M059J (cell line): ENCODE data around the gene ZSCAN20. TPM values are rescaled to one million over a fixed set of nuclear protein-coding genes. Genes with fewer than 3 reads are reported as not detected.

Source experiments
- DNase-seq: peaks from one replicate; pipeline ENCODE4 v3.0.0-alpha.2; 2012; ENCODE audit warnings: low read depth
- total RNA-seq: library from RNA; depleted of rRNA; stranded (reverse); fragments of >200 nt; shearing (Covaris generic); gene quantifications from 2 replicates; pipeline ENCODE4 v1.2.3, GENCODE V29; 2014; rRNA removed

The ZSCAN20 gene
- total RNA-seq, result 4.6 and 5.9 TPM in 2 replicates

DNA sequence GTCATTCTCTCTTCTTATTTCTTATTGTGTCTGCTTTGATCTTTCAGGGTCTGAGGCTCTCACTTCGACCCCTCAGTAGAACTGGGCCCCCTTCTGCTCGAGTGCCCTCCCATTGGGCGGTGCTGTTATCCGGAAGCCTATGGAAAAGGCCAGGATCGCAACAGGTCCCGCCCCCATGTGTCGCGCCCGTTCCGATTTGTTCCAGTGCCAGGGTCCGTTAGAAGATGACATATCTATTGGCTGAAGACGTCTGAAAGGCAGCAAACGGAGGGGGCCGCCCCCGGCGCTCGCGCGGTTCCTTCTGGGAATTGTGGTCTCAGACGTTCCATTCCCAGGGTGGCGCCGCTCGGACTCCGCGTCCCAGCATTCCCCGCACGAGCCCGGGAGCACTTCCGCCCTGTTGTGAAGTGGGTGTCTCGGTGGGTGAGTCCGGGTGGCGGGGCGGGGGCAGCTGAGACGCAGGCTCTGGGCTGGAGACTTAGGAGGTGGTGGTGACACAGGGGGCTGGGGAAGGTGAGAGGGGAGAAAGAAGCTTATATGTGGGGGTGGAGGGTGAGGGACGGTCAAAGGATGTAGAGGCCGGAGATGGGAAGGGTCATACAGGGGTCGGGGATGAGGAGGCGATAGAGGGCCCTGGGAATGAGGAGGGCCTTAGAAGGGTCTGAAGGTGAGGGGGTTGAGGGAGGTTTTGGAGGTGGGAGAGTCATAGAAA, at the start of gene ZSCAN20:
Gene ZSCAN20 (plus strand): TSS at position 377 of the 712 bp plus-strand sequence. CDS start 6,644 bp downstream, outside the sequence.
- peak; percentile 99 for DNase-seq

DNA sequence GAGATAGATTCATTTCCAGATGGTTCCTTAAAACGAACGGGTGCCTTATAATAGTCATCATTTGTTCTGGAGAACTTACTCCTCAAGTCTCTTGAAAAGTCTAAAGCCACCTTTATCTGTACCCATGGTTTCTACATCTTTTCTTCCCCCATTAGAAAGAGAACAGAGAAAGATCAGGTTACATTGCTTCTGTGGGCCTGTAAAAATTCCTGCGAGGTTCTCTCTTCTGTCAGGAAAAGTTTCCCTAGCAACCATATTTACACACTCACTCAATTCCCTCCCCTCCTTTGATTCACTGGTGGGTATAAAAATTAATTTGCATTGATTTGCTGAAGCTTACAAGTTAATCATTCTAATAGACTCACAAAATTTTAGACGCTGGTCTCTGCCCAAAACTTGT, 48.2 kb upstream of the ZSCAN20 start:
- DNase-seq, result peak; percentile 85

DNA sequence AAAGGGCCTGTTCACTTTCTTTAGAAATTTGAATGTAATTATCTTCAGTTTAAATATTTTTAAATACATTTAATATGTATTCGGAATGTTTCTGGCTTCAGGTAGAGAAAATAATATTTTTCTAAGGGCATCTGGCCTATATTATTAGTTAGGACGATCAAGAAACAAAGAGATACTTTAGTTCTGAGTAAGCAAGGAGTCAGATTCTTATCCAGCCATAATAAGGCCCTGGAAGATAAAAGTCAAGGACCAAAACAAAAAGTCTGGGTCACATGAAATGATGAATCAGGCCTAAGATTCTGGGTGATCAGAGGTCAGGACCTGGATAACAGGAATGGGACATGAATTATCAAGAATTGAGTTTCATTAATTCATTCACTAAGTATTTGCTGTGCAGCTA, 47.8 kb upstream of the ZSCAN20 start:
- DNase-seq, result peak; percentile 70

DNA sequence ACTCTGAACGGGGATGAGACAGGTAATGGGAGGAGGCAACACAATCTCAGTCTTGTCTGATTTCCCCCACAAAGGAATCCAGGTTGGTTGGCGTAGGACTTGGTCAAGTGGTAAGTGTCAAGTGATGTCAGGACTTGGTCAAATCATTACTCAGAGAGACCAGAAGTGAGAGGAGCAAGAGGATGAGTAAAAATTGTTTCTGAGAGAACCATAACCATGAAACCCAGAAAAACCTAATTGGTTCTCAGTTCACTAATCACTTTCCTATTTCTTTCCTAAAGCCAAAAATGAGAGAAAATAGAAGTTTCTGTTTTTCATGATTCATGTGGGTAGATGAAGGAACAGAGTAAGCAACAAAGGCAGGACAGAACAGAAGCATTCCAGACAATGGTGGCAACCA, 46.5 kb upstream of the ZSCAN20 start:
- DNase-seq, result no peak

DNA sequence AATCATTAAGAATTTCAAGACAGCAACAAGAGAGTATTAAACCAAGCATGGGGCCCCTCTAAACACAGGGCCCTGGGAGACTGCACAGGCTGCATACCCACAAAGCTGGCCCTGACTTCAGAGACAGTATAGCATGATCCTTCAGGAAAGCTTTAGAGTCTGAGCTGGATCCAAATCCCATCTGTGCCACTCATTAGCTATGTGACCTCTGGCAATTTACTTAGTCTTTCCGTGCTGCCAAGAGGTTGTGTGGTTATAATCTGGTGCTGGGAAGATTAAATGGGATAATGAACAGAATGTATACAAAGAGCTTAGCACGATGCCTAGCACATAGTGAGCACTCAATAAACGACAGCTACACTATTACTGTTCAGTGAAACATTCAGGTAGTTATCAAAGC, 45.5 kb upstream of the ZSCAN20 start:
- peak; percentile 63 for DNase-seq

DNA sequence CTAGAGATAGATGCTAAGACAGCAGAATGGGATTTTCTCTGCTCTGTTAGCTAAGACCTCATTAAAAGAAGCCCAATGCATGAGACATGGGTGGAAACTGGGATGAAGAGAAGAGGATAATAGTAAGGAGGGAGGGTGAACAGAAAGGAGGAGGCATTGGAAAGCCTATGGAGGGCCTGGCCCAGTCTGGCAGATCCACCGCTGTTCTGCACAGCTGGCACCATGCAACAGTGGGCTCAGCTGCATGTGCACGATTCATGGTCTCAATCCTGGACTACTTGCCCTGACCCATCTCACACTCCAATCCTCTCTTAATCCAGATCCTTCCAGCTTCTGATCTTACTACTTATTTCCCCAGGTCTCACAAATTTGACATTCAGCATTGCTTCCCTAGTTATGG, 43.8 kb upstream of the ZSCAN20 start:
- DNase-seq, result no peak

DNA sequence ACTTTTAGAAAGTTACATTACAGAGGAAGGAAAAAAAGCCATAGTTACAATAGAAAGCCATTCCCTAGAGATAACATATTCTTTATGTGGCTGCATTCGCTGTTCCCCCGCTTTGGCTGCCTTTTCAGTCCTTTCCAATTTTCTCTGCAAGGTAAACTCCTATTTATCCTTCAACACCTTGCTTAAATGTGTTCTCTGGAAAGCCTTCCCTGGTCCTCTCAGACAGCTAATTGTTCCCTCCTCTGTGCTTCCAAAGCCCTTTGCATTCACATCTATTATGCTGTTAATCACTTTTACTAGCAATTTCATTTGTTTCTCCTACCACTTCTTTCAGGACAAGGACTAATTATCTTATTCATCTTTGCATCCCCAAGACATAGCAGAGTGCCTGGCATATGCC, 43.1 kb upstream of the ZSCAN20 start:
- DNase-seq, result no peak

DNA sequence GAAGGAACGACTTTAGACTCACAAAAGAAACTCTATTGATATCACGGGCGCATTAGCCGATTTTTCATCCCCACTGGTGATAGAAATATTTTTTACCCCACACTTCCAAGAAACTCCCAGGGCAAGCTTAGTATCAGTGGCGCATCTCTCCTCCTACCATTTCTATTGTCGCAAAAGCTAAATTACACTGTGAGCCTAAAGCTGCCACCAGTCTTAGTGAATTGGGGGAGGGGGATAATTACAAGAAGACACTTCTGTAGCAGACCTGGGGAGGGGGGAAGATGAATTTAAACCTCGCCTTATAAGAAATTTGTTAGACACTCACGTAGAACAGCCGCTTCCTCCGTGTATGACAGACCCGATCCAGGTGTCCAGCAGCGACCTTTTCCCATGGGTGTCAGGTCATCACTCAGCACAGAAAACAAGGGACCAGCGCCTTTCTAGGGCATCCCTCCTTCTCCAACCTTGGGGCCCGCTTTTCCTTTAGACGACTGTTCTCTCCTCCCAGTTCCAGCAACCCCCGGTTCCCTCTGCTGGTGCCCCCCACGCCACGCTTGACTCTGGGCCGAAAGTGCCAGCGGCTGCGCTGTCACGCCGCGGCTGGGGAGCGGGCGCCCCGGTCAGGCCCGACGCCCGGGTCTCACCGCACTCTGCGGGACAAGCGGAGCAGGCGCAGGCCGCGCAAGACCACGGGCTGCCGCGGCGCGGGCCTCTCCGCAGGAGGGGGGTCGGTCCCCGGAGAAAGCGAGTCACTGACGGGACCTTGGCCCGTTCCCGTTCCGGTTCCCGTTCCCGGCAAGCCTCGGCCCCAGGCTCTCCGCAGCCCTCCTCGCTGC, 42.4 kb upstream of the ZSCAN20 start:
- DNase-seq, result no peak

DNA sequence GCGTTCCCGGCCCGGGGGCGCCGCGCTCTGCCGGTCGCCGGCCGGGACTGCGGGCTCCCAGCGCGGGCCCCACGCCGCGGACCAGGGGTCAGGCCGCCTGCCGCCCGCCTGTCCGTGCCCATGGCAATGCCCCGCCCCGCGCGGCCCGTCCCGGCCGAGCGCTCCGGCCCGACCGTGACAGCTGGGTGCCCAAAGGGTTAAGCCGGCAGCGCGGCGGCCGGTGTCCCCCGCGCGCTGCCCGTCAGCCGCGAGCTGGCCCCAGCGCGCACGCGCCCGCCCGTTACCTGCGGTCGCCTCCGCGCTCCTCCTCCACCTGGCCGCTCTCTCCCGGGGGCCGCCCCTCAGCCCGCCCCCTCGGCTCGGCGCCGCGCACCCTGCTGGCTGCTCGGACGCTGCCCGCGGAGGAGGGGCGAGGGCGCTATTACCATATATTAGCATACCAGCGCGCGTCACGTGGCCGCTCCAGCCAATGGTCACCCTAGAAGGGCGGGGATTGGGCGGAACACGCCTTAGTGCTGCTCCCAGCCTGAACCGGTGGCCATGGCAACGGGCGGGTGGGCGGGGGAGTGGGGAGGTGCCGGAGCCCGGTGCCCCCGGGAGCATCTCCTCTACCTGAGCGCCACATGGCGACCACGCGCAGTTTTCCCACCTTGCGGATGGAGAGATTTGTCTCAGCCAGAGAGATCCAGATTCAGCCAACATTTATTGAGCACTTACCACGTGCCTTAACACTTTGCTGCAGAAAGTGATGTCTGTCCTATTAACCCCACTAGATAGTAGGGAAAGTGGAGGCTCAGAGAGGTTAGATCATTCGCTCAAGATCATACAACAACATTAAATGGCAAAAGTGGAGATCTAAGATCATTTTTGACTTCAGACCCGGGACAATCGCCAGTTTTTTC, 41.5 kb upstream of the ZSCAN20 start, which contains the start of gene PHC2:
Gene PHC2 (minus strand): TSS at position 404 of the 902 bp plus-strand sequence. CDS start 55,556 bp downstream, outside the sequence.
- peak; percentile 97 for DNase-seq

DNA sequence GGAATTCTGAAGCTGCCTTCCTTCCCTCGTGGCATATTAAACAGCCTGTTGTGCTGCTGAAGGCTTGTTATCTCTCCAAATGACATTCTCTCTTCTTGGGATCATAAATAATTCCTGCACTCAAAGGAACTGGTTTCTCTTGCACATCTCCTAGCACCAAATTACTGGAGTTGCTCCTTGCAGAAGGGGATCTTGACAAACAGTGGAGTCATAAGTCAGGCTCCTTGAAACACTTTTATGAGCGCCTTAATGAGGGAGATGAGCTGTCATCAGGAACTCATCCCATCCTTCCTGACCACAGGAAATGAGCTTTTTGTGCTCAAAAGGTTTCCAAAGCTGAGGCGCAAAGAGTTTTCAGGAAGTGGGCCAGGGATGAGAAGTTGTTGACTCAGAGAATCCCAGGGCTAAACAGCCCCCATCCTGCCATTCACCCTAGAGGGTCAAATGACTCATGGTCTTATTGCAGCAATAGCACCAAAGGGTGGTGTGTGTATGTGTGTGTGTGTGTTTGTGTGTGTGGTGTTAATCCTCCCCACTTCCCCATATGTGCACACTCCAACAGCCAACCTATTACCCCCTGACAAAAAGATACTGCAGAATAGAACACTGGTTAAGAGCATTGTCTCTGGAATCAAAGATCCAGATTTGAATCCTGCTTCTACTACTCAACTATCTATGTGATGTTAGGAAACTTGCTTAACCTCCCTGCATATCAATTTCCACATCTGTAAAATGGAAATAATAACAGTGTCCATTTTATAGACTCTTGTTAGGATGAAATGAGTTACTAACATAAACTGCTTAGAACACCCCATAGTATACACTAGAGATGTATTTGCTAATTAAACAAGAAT, 38.7 kb upstream of the ZSCAN20 start:
- DNase-seq, result peak; percentile 100

DNA sequence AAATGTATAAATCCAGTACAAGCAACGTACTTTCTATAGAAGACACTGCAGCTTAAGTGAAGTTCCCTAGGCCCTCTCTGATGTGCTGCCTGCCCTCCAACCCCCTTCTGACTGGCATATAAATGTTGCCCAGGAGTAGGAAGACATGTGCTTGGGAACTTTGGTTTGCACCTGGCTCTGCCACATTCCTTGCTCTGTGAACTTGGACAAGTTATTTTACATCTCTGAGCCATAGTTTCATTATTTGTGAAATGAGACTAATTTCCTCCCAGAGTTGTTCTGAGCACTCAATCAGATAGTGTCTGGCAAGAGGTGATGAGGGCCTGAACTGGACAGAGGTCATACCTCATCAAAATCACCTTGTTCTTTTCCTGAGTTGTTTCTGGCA, 38.1 kb upstream of the ZSCAN20 start:
- DNase-seq, result no peak

DNA sequence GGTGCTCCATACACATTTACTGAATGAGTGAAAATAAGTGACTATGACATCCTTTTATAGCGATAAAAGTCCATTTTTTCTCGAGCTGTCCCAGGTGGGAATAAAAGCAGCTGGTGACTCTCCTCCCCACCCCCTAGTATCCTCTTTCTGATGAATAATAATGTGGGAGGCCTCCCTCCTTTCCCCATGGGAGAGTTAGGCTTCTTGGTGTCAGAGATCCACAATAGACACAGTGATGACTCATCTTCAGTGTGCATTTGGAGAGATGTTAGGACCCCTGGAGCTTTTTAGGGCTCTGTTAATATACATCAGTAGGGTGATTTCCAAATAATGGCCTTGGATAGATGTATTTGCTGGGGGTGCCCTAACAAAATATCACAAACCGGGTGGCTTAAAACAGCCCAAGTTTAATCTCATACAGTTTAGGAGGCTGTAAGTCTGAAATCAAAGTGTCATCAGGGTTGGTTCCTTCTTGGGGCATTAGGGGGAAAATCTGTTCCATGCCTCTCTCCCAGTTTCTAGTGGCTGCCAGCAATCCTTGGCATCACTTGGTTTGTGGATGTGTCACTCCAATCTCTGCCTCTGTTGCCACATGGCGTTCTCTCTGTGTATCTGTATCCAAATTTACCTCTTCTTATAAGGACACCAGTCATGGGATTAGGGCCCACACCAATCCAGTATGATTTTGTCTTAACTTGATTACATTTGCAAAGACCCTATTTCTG, 37.2 kb upstream of the ZSCAN20 start:
- DNase-seq, result peak; percentile 89

DNA sequence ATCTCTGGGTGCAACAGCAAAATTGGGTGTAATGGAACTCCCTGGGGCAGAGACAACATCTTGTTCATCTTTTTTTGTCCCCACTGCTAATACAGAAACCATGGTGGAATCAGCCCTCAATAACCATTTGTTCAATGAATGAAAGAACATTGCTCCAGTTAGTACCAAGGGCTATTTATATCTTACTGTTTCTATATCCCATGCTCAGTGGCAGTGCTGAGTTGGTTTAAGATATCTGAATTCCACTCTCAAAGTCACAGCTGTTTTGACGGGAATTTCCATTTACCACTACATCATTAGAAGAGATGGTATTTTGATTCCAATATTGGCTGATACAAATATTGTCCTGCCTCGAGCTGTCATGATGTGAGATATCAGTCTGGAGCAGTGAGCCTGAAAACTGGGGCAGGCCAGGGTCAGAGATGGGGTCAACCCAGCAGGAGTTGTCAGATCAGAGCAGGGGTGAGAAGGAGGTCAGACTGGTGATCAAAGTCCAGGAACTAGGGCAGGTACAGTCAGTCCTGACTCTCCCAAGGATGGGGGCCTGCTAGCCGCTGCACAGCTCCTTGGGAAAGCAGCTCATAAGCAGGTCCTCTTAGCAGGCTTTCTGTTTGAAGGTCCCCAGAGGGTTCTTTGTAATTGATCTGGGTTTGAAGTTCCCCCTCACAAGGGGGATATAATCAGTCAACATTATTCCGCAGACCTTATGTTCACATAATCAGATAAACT, 35.7 kb upstream of the ZSCAN20 start:
- DNase-seq, result no peak

DNA sequence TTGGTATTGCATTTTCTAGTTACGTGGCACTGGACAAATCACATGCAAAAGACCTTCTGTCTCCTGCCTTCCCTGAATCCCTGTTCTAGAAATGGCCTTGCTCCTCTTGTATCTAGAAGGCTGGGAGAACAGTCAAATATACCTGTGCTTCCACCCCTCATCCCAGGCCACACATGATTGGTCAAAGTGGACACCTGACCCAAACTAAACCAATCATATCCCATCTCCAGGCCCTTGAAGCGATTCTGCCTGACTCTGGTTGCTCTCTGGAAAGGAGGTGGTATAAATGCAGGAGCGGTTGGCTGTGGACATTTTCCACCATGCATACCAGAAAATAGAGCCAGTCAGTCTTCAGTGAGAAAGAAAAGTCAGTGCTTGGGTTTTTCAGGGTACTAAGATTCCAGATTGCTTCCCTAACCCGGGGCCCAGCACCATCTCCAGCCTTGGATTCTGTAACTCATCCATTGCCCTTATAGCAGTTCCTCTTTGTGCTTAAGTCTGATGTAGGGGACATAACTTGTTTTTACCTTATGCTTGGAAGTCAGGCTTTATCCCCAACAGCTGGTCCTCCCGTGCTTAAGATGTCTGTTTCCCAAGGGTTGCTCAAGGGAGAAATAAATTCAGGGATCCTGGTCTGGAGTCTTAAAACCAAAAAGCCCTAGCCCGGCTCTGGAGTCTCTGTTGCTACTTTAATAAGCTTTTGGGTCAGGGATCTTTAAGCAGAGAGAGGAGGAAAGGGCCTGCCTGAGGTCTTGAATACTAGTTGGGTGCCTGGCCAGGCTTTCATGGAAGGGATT, 33.9 kb upstream of the ZSCAN20 start:
- DNase-seq, result no peak

DNA sequence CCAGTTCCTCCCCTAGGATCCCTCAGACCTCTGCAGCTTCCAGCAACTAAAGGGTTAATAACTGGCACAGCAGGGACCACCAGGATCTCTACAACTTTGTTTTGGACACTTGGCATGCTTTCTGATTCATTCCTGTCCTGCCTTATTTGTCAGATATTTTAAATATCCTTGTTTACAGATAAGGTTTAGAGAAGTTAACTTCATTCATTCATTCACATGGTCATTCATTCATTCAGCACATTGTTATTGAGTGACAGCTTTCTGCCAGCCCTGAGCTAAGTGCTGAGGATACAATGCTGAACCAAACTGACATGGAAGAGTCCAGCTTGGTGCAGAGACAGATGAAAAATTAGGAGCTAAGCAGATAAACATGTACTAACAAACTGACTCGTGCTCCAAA, 32.8 kb upstream of the ZSCAN20 start:
- DNase-seq, result no peak

DNA sequence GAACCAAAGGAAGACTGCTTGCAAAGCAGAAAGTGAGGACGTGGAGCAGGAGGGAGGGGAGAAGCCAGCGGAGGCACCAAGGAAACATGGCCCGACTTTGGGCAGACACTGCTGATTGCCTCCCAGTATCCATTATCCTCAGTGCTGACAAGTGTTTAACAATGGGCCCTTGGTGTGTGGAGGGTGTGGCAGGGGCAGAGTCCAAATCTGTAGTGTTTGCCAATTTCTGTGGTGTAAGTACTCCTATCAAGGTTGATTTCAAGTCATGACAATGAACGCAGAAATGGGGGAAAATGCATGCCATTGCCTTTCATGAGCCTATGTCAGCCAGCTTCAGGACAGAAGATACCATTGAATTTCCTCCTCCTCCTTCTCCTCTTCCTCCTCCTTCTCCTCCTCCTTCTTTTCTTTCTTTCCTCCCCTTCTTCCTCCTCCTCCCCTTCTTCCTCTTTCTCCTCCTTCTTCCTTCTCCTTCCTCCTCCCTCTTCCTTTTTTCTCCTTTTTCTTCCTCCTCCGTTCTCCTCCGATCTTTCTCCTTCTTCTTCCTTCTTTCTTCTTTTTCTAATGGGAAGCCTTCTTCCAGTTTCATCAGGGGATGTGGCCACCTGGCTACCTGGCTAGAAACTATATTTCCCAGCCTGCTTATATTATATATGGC, 31.2 kb upstream of the ZSCAN20 start:
- no peak for DNase-seq

DNA sequence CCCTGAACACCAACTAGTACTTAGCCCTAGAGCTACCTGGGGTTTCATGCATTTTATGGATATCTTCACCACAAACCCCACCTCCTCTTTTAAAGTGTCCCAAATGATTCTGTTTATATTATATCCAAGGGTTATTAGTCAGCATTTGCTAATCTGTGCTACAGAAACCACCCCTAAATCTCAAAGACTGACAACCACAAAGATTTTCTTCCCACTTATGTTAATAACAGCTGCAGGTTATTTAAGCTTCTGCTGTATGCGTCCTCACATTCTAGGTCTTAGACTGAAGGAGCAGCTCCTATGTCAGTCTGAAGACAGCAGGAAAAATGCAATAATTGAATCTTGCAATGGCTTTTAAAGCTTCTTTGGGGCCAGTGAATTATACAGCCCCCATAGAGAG, 30.3 kb upstream of the ZSCAN20 start:
- peak; percentile 88 for DNase-seq

DNA sequence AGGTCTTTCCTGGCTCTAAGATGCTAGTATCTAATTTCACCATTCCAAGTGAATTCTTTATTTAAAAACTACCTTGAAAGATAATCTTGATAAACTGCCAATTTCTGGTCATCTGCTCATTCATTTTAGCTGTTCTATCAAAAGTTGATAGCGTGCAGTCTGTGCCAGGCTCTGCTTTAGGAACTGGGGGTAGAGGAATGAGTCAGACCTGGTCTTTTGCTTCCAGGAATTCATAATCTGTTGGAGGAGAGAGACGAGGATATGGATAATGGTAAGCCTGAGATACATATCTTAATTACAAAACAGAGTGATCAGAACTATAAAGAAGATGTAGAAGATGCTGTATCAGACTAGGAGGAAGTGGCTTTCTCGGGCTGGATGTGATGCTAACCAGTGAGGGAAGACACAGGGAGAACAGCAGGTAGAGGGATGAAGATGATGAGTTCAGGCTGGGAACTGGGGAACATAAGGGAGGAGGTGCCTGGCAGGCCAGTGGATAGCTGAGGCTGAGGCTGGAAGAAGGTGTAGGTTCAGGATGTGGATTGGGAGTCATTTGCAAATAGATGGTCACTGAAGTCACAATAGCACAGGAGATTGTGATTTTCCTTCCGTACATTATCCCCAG, 29.3 kb upstream of the ZSCAN20 start:
- peak; percentile 91 for DNase-seq
